SK-N-SH (cell line): ENCODE results near the gene TLX2. TPM values are rescaled to one million over a fixed set of nuclear protein-coding genes. Genes with fewer than 3 reads are reported as not detected.
A peak's percentile ranks its signal among the peaks of the same experiment; 100 is the strongest.

Experiments
- CTCF ChIA-PET: fragments of 300-600, 350-600 bp; formaldehyde crosslinking; extraction: SDS; loops from one replicate; lab custom pipeline; 2021; lab: Yijun Ruan, JAX
- POLR2A ChIA-PET: fragments of 350-600 bp; sonication (Branson Sonifier 250); formaldehyde crosslinking; extraction: SDS; loops from one replicate; lab custom pipeline; 2020; ENCODE audit warnings: antibody characterized with exemption, inconsistent platforms; lab: Yijun Ruan, JAX
- DNase-seq: peaks from one replicate; pipeline ENCODE4 v3.0.0; 2012
- H2AFZ ChIP-seq: fragments of 200-600 bp; sonication (generic); 2 replicates; pipeline ENCODE4 v1.8.1; 2016; ENCODE audit warnings: antibody characterized with exemption, mild to moderate bottlenecking, low read depth
- H3F3A ChIP-seq: fragments of 200-600 bp; sonication (generic); replicated peaks from 2 replicates; pipeline ENCODE3; 2016; ENCODE audit warnings: antibody characterized with exemption, mild to moderate bottlenecking; ENCODE audit not compliant: insufficient read depth
- H3K27ac ChIP-seq, 2 experiments: fragments of 200-500 bp in 1 of 2; fragments of 200-600 bp in 1 of 2; sonication (Bioruptor generic) in 1 of 2; sonication (generic), shearing (Covaris generic) in 1 of 2; 2 replicates each; pipeline versions ENCODE4 v1.5.1 to v1.6.1; 2014 to 2016; ENCODE audit warnings: low read depth in 2 of 2, inconsistent platforms in 1 of 2, low read length in 1 of 2, mild to moderate bottlenecking in 1 of 2, mixed read lengths in 1 of 2
- H3K27me3 ChIP-seq: fragments of 200-600 bp; sonication (generic), shearing (Covaris generic); 2 replicates; pipeline ENCODE4 v1.6.1; 2016; ENCODE audit warnings: mixed run types; ENCODE audit not compliant: insufficient read depth
- H3K36me3 ChIP-seq, 2 experiments: fragments of 200-500 bp in 1 of 2; fragments of 200-600 bp in 1 of 2; sonication (Bioruptor generic) in 1 of 2; sonication (generic) in 1 of 2; replicated peaks in 1 of 2; 2 replicates each; pipeline versions ENCODE3 to v1.5.1; 2014 to 2016; ENCODE audit warnings: low read length in 1 of 2, mild to moderate bottlenecking in 1 of 2; ENCODE audit not compliant: insufficient read depth in 2 of 2, control insufficient read depth in 1 of 2
- H3K4me1 ChIP-seq, 2 experiments: fragments of 200-500 bp in 1 of 2; fragments of 200-600 bp in 1 of 2; sonication (Bioruptor generic) in 1 of 2; sonication (generic), shearing (Covaris generic) in 1 of 2; 2 replicates each; pipeline versions ENCODE4 v1.5.1 to v1.6.1; 2014 to 2016; ENCODE audit warnings: low read depth in 1 of 2, low read length in 1 of 2, mixed run types in 1 of 2; ENCODE audit not compliant: insufficient read depth in 2 of 2, control insufficient read depth in 1 of 2
- H3K4me2 ChIP-seq: fragments of 200-600 bp; sonication (generic), shearing (Covaris generic); 2 replicates; pipeline ENCODE4 v1.6.1; 2017; ENCODE audit warnings: mixed run types
- H3K4me3 ChIP-seq, 2 experiments: fragments of 200-500 bp in 1 of 2; fragments of 200-600 bp in 1 of 2; sonication (Bioruptor generic) in 1 of 2; sonication (generic), shearing (Covaris generic) in 1 of 2; 2 replicates each; pipeline versions ENCODE4 v1.5.1 to v1.8.1; 2014 to 2016; ENCODE audit warnings: low read depth in 2 of 2, inconsistent platforms in 1 of 2, low read length in 1 of 2, mild to moderate bottlenecking in 1 of 2, mixed read lengths in 1 of 2, moderate library complexity in 1 of 2
- H3K79me2 ChIP-seq: fragments of 200-600 bp; sonication (generic); 2 replicates; pipeline ENCODE4 v1.8.1; 2017; ENCODE audit warnings: mild to moderate bottlenecking; ENCODE audit not compliant: insufficient read depth
- H3K9ac ChIP-seq: fragments of 200-600 bp; sonication (generic); 2 replicates; pipeline ENCODE4 v1.6.1; 2017; ENCODE audit warnings: mixed run types
- H3K9me2 ChIP-seq: fragments of 200-600 bp; sonication (generic); 2 replicates; pipeline ENCODE4 v1.6.1; 2017; ENCODE audit warnings: mixed run types
- H3K9me3 ChIP-seq: fragments of 200-600 bp; sonication (generic); 2 replicates; pipeline ENCODE4 v1.6.1; 2017; ENCODE audit warnings: mixed run types, mild to moderate bottlenecking, moderate library complexity
- H4K20me1 ChIP-seq: fragments of 200-600 bp; sonication (generic); 2 replicates; pipeline ENCODE4 v1.6.1; 2017; ENCODE audit warnings: mild to moderate bottlenecking, mixed run types; ENCODE audit not compliant: insufficient read depth
- ELF1 ChIP-seq: IDR thresholded peaks from 2 replicates; pipeline ENCODE4 v1.4.0; 2012
- EP300 ChIP-seq, 2 experiments: IDR thresholded peaks; 2 replicates each; pipeline versions ENCODE4 v1.4.0 to v1.6.1; 2012; ENCODE audit warnings: borderline replicate concordance in 1 of 2, low read depth in 1 of 2, low read length in 1 of 2
- EZH2phosphoT487 ChIP-seq: fragments of 200-600 bp; sonication (generic); IDR thresholded peaks from 2 replicates; pipeline ENCODE4 v1.6.1; 2017; ENCODE audit warnings: low read depth, mixed run types, mild to moderate bottlenecking, antibody characterized with exemption, moderate library complexity, borderline replicate concordance
- GABPA ChIP-seq: IDR thresholded peaks from 2 replicates; pipeline ENCODE4 v1.4.0; 2012; ENCODE audit warnings: low read depth, mild to moderate bottlenecking
- JUND ChIP-seq: IDR thresholded peaks from 2 replicates; pipeline ENCODE4 v1.4.0; 2012
- MAX ChIP-seq: IDR thresholded peaks from 2 replicates; pipeline ENCODE4 v1.4.0; 2012; ENCODE audit warnings: low read depth
- NFIC ChIP-seq: IDR thresholded peaks from 2 replicates; pipeline ENCODE4 v1.4.0; 2012; ENCODE audit warnings: borderline replicate concordance
- PBX3 ChIP-seq: IDR thresholded peaks from 2 replicates; pipeline ENCODE4; 2012
- RAD21 ChIP-seq: IDR thresholded peaks from 2 replicates; pipeline ENCODE4 v1.6.1; 2012; ENCODE audit warnings: mild to moderate bottlenecking, low read length
- RCOR1 ChIP-seq: fragments of 150-350 bp; IDR thresholded peaks from 2 replicates; pipeline ENCODE4 v1.6.1; 2017; ENCODE audit warnings: antibody characterized with exemption, low read length
- REST ChIP-seq: IDR thresholded peaks from 2 replicates; pipeline ENCODE4 v1.6.1; 2012; ENCODE audit warnings: mild to moderate bottlenecking, low read depth, low read length, moderate library complexity
- RFX5 ChIP-seq: IDR thresholded peaks from 2 replicates; pipeline ENCODE4 v1.6.1; 2012; ENCODE audit warnings: mild to moderate bottlenecking, improper control_type of control experiment, low read length
- RXRA ChIP-seq: IDR thresholded peaks from 2 replicates; pipeline ENCODE4 v1.4.0; 2012; ENCODE audit warnings: low read depth, mild to moderate bottlenecking, borderline replicate concordance
- SMC3 ChIP-seq: IDR thresholded peaks from 2 replicates; pipeline ENCODE4 v1.6.1; 2012; ENCODE audit warnings: low read depth, low read length, improper control_type of control experiment
- USF1 ChIP-seq: IDR thresholded peaks from 2 replicates; pipeline ENCODE4 v1.4.0; 2012; ENCODE audit warnings: low read depth, borderline replicate concordance
- USF2 ChIP-seq: fragments of 150-350 bp; IDR thresholded peaks from 2 replicates; pipeline ENCODE4 v1.6.1; 2017; ENCODE audit warnings: antibody characterized with exemption, low read length, low read depth, borderline replicate concordance
- ZBTB33 ChIP-seq: IDR thresholded peaks from 2 replicates; pipeline ENCODE4 v1.4.0; 2012; ENCODE audit warnings: low read depth, borderline replicate concordance
- WGBS: methylation state at CpG from one replicate; pipeline ENCODE4 v1.1.6; 2017; ENCODE audit warnings: low lambda C conversion rate; 5-methylcytosine and 5-hydroxymethylcytosine counted together
- polyA plus RNA-seq, 3 experiments: library from polyadenylated mRNA; depleted of rRNA; stranded (reverse); fragments of >200 nt; gene quantifications; 2 replicates each; pipeline ENCODE4 v1.2.3, GENCODE V29; 2012

TLX2 gene
- polyA plus RNA-seq, 1 of the 3 experiments (the other 2 are of a cell fraction), result 24.5 TPM

GRCh38 chr2:74515981-74516633, 1.9 kb downstream of the TLX2 start:
- Histone ChIP-seq H3K27me3 (no peaks in the 10 kb centered on the region), H3K4me3 (no peak overlapping the region; a peak in 1 of 4 replicates), H3F3A (peaks cover 12% of the 10 kb centered on the region), H3K4me1 (peaks cover 9 to 18% of the 10 kb centered on the region in 2 experiments; a peak in 1 of 4 replicates), H3K27ac (no peak overlapping the region), H2AFZ (no peak overlapping the region), H3K79me2 (peaks cover 23% of the 10 kb centered on the region; the same call in 1 of the 2 replicates), H3K9me2 (no peaks in the 10 kb centered on the region), H3K36me3 (peaks cover 4% of the 10 kb centered on the region in 2 experiments), H3K9ac (no peak overlapping the region), H4K20me1 (no peaks in the 10 kb centered on the region), H3K9me3 (no peaks in the 10 kb centered on the region), H3K4me2 (no peak overlapping the region)
- DNase-seq, result peak; percentile 72
- POLR2A ChIA-PET, result no interaction called here
- TF ChIP-seq RAD21, result no peak
- TF ChIP-seq USF2, result no peak
- TF ChIP-seq NFIC, result no peak
- TF ChIP-seq USF1, result no peak
- no peak for TF ChIP-seq ELF1
- no peak for TF ChIP-seq EP300 (IDR thresholded peaks at IDR 0.05; ENCODE audit: borderline replicate concordance in 1 of 2, low read depth in 1 of 2, low read length in 1 of 2)
- TF ChIP-seq RXRA, result no peak
- TF ChIP-seq SMC3, result no peak
- TF ChIP-seq RFX5, result no peak
- TF ChIP-seq RCOR1, result no peak
- no peak for TF ChIP-seq EZH2phosphoT487
- no peak for TF ChIP-seq JUND
- no peak for TF ChIP-seq PBX3
- no peak for TF ChIP-seq ZBTB33
- TF ChIP-seq REST, result no peak
- no peak for TF ChIP-seq GABPA
- no peak for TF ChIP-seq MAX
- 93% methylated on average over 64 of the region's 72 CpGs for WGBS
- CTCF ChIA-PET, result interaction anchor here (2.4 to 2.5 kb wide), 2 partner anchors 8 to 33 kb away, joined by 7 to 10 read pairs; partner anchors contain the start of genes CCDC142 and TTC31
